ENCODE measurements around the gene MROH8. TPM values are rescaled to one million over a fixed set of nuclear protein-coding genes. Genes with fewer than 3 reads are reported as not detected.
"Not testable (repeated sequence)": the region's sequence is repeated elsewhere in the genome, so short reads cannot be mapped to it uniquely, and the experiment has no call there.

MROH8 gene
- total RNA-seq, 1 experiment from 2014 or later: 1.4 TPM

DNA sequence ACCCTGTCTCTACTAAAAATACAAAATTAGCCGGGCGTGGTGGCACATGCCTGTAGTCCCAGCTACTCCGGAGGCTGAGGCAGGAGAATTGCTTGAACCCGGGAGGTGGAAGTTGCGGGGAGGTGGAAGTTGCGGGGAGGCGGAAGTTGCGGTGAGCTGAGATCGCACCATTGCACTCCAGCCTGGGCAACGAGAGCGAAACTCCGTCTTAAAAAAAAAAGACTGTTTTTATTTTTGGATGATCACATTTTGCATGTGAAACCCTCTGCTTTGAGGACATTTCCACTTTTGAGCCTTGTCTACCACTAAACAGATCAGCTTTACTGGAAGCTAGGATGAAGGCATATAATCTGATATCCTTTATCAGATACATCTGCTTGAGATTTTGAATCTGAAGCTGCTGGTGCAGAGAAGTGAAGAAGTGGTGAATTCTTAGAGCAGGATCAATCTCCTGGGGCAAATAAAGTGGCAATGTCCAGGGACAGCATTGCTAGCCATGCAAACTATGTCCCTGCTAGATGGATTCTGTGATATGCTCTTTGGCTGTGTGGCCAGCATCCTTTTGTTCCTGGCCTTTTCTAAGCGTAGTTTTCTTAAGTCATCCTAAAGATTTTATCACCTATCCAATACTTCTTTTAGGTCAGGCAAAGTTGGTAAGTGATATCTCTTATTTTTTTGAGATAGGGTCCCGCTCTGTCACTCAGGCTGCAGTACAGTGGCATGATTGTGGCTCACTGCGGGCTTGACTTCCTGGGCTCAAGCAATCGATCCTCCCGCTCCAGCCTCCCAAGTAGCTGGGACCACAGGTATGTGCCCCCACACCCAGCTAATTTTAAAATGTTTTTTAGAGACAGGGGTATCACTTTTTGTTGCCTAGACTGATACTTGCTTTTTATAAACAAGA is 106.8 kb downstream of the MROH8 start:
- no TSS peak for BruUV-seq (replicated peaks)
- Mint-ChIP-seq H3K36me3 (ENCODE audit: insufficient read depth, unreplicated experiment) (no peaks in the 10 kb centered on the region), H3K9me3 (ENCODE audit: low read depth, unreplicated experiment) (no peaks in the 10 kb centered on the region), H3K27me3 (ENCODE audit: unreplicated experiment) (no peaks in the 10 kb centered on the region), H3K4me3 (ENCODE audit: low read depth, unreplicated experiment) (no peak overlapping the region), H3K27ac (ENCODE audit: unreplicated experiment) (no peak overlapping the region), H3K4me1 (ENCODE audit: low read depth, unreplicated experiment) (no peaks in the 10 kb centered on the region)
- no peak for DNase-seq
- TF ChIP-seq, protein P1, sequence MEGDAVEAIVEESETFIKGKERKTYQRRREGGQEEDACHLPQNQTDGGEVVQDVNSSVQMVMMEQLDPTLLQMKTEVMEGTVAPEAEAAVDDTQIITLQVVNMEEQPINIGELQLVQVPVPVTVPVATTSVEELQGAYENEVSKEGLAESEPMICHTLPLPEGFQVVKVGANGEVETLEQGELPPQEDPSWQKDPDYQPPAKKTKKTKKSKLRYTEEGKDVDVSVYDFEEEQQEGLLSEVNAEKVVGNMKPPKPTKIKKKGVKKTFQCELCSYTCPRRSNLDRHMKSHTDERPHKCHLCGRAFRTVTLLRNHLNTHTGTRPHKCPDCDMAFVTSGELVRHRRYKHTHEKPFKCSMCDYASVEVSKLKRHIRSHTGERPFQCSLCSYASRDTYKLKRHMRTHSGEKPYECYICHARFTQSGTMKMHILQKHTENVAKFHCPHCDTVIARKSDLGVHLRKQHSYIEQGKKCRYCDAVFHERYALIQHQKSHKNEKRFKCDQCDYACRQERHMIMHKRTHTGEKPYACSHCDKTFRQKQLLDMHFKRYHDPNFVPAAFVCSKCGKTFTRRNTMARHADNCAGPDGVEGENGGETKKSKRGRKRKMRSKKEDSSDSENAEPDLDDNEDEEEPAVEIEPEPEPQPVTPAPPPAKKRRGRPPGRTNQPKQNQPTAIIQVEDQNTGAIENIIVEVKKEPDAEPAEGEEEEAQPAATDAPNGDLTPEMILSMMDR (IDR thresholded peaks at IDR 0.05; ENCODE audit: unreplicated experiment): no peak
- intact Hi-C loops (cut with micrococcal nuclease; ENCODE audit: unreplicated experiment): no loop called here
- CTCF ChIA-PET: interaction anchor here (0.5 kb wide), 1 partner anchor 236 kb away, joined by 3 read pairs; no protein-coding TSS in a partner anchor

DNA sequence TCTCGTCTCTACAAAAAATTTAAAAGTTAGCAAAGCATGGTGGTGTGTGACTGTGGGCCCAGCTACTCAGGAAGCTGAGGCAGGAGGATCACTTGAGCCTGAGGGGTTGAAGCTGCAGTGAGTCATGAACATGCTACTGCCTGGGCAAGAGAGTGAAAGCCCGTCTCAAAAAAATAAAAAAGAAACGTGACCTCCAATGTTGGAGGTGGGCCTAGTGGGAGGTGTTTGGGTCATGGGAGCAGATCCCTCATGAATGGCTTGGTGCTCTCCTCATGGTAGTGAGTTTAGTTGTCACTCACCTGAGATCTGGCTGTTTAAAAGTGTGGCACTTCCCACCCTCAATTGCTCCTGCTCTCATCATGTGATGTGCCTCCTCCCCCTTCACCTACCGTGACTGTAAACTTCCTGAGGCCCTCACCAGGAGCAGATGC is 107.9 kb downstream of the MROH8 start:
- Mint-ChIP-seq H3K4me1 (ENCODE audit: low read depth, unreplicated experiment) (no peaks in the 10 kb centered on the region), H3K27ac (ENCODE audit: unreplicated experiment) (no peak overlapping the region), H3K9me3 (ENCODE audit: low read depth, unreplicated experiment) (no peaks in the 10 kb centered on the region), H3K36me3 (ENCODE audit: insufficient read depth, unreplicated experiment) (no peaks in the 10 kb centered on the region), H3K27me3 (ENCODE audit: unreplicated experiment) (no peaks in the 10 kb centered on the region), H3K4me3 (ENCODE audit: low read depth, unreplicated experiment) (no peak overlapping the region)
- DNase-seq: no peak
- TF ChIP-seq, protein P1 (IDR thresholded peaks at IDR 0.05; ENCODE audit: unreplicated experiment): no peak
- CTCF ChIA-PET: no interaction called here
- intact Hi-C loops (cut with micrococcal nuclease; ENCODE audit: unreplicated experiment): no loop called here
- no TSS peak for BruUV-seq (replicated peaks)

- H3K27me3 Mint-ChIP-seq (ENCODE audit: unreplicated experiment); CTCF ChIA-PET; H3K36me3 Mint-ChIP-seq (ENCODE audit: insufficient read depth, unreplicated experiment); DNase-seq; H3K4me1 Mint-ChIP-seq (ENCODE audit: low read depth, unreplicated experiment); H3K9me3 Mint-ChIP-seq (ENCODE audit: low read depth, unreplicated experiment); intact Hi-C loops (cut with micrococcal nuclease; ENCODE audit: unreplicated experiment); H3K4me3 Mint-ChIP-seq (ENCODE audit: low read depth, unreplicated experiment); BruUV-seq (replicated peaks); H3K27ac Mint-ChIP-seq (ENCODE audit: unreplicated experiment): not testable (repeated sequence)
Measured at GRCh38 chr20:37069563-37069962, 109.8 kb downstream of the MROH8 start.

GRCh38 chr20:37066168-37066567 is 113.2 kb downstream of the MROH8 start:
- H3K9me3 Mint-ChIP-seq (ENCODE audit: low read depth, unreplicated experiment): no peaks in the 10 kb centered on the region
- no peak for DNase-seq
- H3K36me3 Mint-ChIP-seq (ENCODE audit: insufficient read depth, unreplicated experiment): peaks cover 20% of the 10 kb centered on the region
- no peaks in the 10 kb centered on the region for H3K4me1 Mint-ChIP-seq (ENCODE audit: low read depth, unreplicated experiment)
- H3K27ac Mint-ChIP-seq (ENCODE audit: unreplicated experiment): no peak overlapping the region
- CTCF ChIA-PET: no interaction called here
- H3K4me3 Mint-ChIP-seq (ENCODE audit: low read depth, unreplicated experiment): no peak overlapping the region
- TF ChIP-seq, protein P1 (IDR thresholded peaks at IDR 0.05; ENCODE audit: unreplicated experiment): no peak
- BruUV-seq (replicated peaks): no TSS peak
- intact Hi-C loops (cut with micrococcal nuclease; ENCODE audit: unreplicated experiment): no loop called here
- H3K27me3 Mint-ChIP-seq (ENCODE audit: unreplicated experiment): no peaks in the 10 kb centered on the region

GRCh38 chr20:37055276-37055675 is 124.1 kb downstream of the MROH8 start:
- Mint-ChIP-seq H3K4me3 (ENCODE audit: low read depth, unreplicated experiment) (no peak overlapping the region), H3K4me1 (ENCODE audit: low read depth, unreplicated experiment) (no peaks in the 10 kb centered on the region), H3K27ac (ENCODE audit: unreplicated experiment) (no peak overlapping the region), H3K27me3 (ENCODE audit: unreplicated experiment) (no peaks in the 10 kb centered on the region), H3K9me3 (ENCODE audit: low read depth, unreplicated experiment) (no peaks in the 10 kb centered on the region), H3K36me3 (ENCODE audit: insufficient read depth, unreplicated experiment) (peaks cover 34% of the 10 kb centered on the region)
- TF ChIP-seq, protein P1 (IDR thresholded peaks at IDR 0.05; ENCODE audit: unreplicated experiment): no peak
- DNase-seq: no peak
- CTCF ChIA-PET: no interaction called here
- BruUV-seq (replicated peaks): no TSS peak
- intact Hi-C loops (cut with micrococcal nuclease; ENCODE audit: unreplicated experiment): no loop called here
